PC-3 (cell line): ENCODE measurements around the gene SLC6A18.

Experiments
- CTCF ChIP-seq: fragments of 300-600 bp; sonication (generic); conservative IDR thresholded peaks from 2 replicates; pipeline ENCODE4 v1.5.1; 2017; ENCODE audit warnings: antibody characterized with exemption, low read depth, mild to moderate bottlenecking, low read length
- EZH2 ChIP-seq: fragments of 300-600 bp; sonication (generic); IDR thresholded peaks from one replicate; pipeline ENCODE4 v1.6.1; 2017; ENCODE audit warnings: antibody characterized with exemption, mild to moderate bottlenecking, low read length; ENCODE audit not compliant: unreplicated experiment
- EZH2phosphoT487 ChIP-seq: fragments of 300-600 bp; sonication (generic); IDR thresholded peaks from 2 replicates; pipeline ENCODE4 v1.6.1; 2018; ENCODE audit warnings: mild to moderate bottlenecking, antibody characterized with exemption, low read length, borderline replicate concordance

DNA sequence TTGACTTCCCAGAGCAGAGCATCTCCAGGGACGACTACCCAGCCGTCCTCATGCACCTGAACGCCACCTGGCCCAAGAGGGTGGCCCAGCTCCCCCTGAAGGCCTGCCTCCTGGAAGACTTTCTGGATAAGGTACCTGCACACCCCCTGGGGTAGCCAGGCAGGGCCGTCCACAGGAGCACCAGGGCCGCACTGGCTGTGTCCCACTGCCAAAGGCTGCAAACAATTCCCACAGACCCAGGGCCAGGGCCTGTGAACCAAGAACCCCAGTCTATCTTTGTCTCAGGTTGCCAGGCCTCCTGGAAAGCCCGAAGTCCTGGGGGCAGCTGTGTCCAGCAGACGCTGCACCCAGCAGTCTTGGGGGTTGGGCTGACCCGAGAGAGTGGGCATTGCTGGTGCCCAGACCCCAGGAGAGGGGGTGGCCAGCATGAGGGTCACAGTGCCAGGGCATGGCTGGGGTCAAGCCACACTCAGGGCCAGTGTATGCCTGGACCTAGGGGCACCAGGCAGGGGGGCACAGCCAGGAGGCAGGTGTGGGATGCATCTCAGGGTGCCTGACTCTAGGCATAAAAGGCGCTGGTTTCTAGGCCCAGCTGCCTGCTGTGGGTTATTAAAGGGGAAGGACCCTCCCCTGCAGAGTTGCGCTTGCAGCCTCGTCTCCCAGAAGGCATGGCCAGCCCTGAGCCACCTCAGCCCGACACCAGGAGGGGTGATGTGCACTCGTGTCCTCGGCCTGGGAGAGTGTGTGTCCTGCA lies 17.7 kb downstream of the SLC6A18 start:
- TF ChIP-seq CTCF (no peak), EZH2 (no peak), EZH2phosphoT487 (no peak)
